Islet of Langerhans (tissue), 1 donor: Measurements from ENCODE around the gene ALOX5AP.

Experiments used
- FAIRE-seq: peaks from one replicate; lab custom pipeline; 2011; peaks lifted over from hg19 to GRCh38; lab: Jason Lieb, UNC

The ALOX5AP gene

GRCh38 chr13:30735025-30735871 is at the start of gene ALOX5AP:
TSS of gene ALOX5AP (plus strand) at chr13:30735543. CDS start at chr13:30735606, 63 bp downstream.
- no peak for FAIRE-seq

- no peak for FAIRE-seq
These were observed 49.4 kb upstream of the ALOX5AP start for GRCh38 chr13:30685987-30686386.

DNA sequence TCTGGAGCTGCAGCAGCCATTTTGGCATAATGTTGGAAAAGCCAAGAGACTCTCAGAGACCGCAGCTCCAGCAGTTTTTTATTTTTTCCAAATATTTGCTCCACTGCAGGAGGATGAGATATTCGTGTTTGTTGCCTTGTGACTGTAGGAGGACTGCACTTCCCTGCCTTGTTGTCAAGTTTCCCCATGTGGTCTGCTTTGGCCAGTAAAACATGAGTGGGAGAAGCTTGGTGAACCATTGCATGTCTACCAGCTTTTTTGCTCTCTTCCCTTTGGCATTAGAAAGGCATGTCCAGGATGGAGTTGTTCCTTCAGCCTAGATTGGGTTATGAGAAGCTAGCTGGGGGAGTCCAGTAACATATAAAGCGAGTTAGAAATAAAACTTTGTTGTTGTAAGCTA is 47.7 kb upstream of the ALOX5AP start:
- no peak for FAIRE-seq

DNA sequence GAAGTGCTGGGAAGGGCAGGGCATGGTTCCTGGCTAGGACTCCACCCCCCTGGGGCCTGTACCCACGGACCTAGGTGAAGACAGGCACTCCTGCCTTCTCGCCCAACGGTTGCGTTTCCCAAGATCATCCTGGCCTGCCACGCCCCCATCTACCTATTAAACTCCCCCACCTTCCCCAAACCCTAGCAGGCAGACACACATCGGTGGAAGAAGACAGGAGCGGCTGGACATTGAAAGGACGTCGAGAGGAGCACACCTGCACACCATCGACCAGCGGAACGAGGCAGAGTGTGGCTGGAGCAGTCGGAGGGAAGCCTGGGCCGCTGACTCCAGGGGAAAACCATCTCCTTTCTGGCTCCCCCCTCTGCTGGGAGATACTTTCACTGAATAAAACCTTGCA is 45.6 kb upstream of the ALOX5AP start:
- FAIRE-seq = no peak

DNA sequence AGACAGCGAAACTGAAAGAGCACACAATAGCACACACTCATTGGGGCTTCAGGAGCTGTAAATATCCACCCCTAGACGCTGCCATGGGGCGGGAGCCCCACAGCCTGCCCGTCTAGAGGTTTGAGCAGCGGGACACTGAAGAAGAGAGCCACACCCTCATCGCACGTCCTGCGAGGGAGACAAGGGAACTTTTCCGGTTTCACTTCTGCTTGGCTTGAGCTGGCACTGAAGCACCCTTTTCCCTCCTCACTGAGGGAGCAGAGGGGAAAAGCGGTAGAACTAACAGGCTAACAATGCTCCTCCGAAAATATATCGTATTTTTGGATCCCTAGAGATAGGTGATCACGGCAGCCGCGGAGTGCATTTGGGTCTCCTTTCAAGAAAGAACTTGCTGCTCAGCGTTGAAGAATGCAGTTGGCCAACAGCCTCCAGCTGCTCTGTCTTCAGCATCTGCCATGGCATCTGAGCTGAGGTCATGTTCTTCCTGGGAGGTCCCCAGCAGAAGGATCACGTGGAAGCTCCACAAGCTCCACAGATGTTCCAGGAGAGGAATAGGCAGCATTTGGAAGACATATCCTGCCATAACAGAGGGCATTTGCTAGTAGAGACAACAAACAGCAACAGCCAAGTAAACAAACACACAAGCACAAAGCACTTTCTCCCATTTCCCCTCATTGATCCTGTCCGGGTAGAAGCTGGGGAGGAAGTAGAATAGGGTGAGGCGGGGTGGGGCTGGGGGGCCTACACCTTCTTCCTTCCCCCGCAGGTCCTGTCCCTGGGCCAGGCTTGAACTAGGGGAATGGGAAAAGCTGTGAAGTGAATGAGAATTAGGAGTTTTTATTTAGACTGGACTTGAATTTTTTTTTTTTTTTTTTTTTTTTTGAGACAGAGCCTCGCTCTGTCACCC is 44.8 kb upstream of the ALOX5AP start:
- FAIRE-seq = no peak

GRCh38 chr13:30692113-30692512 is 43.2 kb upstream of the ALOX5AP start:
- no peak for FAIRE-seq

DNA sequence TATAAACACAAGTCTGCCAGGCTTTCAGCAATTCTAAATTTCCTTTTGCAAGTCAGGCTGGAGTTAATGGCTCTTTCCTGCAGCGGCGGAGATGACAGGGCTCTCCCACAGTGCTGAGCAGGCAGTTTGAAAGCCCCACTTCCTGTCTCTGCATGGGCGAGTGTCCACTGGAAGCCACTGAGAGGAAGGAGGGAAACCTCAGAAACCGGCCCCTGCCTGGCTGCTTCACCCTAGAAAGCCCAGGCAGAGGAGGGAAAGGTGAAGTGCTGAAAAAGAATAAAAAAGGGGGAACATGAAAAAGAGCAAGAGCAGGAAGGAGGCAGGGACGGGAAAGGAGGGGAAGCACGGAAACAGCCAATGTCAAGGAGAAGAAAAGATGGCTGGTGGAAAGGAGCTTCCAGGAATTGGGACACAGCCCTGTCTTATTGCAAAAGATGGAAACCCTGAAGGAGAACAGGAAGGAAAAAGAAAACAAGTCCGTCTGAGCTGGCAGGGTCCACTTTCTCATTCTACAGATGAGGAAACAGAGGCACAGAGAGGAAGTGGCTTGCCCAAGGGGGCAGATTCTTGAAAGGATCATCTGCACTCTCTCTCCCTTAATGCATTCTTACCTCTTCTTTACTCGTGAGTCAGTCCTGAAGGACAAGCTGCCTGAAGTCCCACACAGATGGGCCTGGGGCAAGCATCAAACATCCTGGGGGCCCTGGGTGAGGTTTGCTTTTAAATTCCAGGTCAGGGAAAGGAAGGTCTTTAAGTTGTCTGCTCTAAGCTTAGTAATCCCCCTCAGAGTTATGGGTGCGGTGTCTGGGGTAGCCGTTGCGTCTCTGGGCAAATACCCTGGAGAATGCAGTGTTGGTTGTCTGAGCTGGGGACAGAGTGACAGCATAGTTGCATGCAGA is 38.8 kb upstream of the ALOX5AP start:
- FAIRE-seq = no peak

GRCh38 chr13:30697177-30697953 is 38.0 kb upstream of the ALOX5AP start:
- no peak for FAIRE-seq

GRCh38 chr13:30697996-30698401 is 37.3 kb upstream of the ALOX5AP start:
- FAIRE-seq = no peak

GRCh38 chr13:30698488-30699005 is 36.8 kb upstream of the ALOX5AP start:
- no peak for FAIRE-seq

GRCh38 chr13:30700364-30700763 is 35.0 kb upstream of the ALOX5AP start:
- FAIRE-seq = no peak

DNA sequence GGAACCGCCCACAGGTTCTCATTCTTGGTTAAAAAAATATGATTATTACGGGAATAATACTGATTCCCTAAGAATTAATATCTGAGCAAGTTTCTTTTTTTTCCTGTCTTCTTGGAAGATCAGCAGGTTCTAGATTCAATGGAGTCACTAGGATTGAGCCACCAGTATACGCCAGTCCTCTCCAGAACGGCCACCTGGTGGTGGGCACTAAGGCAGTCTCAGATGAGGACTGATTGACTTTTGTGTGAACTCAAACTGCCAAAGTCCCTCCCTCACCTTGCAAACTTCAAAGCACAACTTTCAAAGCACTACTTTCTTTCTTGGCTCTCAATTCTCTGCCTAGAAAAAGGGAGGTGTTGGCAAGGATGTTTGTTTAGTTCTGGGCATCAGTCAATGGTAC is 33.3 kb upstream of the ALOX5AP start:
- FAIRE-seq = no peak

- FAIRE-seq = no peak
These were observed 30.7 kb upstream of the ALOX5AP start for GRCh38 chr13:30704596-30704995.

GRCh38 chr13:30705680-30706079 is 29.7 kb upstream of the ALOX5AP start:
- FAIRE-seq = no peak

DNA sequence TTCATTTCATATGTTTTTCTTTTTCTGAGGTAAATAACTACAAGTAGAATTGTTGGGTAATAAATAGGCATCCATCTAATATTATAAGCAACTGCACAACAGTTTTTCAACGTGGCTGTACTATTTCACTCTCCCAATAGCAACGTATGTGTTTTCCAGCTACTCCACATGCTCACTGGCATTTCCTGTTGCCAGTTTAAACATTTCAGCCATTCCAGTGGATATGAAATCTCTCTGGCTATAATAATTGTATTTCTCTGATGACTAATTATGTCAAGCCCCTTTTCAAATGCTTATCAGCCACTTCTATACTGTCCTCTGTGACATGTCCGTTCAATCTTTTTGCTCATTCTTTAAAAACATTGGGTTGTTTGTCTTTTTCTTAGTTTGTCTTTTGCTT is 26.8 kb upstream of the ALOX5AP start:
- no peak for FAIRE-seq

GRCh38 chr13:30710442-30710841 is 24.9 kb upstream of the ALOX5AP start:
- FAIRE-seq = no peak

DNA sequence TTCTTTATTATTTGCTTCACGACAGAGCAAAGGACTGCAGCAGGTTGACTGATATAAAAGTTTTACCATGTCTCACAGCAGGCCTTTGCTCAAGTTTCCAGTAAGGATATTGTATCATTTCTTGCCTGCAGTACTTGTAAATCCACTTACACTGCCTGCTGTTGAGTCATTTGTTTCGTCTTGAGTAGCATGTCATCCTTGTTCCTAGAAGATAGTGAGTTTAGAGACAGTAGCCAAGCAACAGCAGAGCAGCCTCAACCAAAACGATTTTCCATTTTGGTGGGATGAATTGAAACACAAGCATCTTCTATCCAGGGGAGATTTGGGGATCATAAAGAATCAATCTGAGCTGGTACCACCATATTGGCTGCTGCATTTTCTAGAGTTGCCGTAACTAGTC is 24.0 kb upstream of the ALOX5AP start:
- no peak for FAIRE-seq

DNA sequence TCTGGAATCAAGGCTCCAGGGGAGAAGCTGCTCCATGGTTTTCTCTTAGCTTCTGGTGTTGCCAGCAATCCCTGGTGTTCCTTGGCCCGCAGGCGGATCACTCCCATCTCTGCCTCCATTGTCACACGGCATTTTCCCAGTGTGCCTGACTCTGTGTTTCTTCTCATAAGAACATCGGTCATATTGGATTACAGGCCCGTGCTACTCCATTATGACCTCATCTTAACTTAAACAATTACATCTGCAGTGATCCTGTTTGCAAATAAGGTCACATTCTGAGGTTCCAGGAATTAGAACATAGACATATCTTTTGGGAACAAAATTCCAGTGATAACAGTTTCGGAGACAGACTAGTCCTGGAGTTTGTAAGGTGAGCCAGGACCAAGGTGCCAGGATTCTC is 23.5 kb upstream of the ALOX5AP start:
- no peak for FAIRE-seq

- no peak for FAIRE-seq
These were observed 22.5 kb upstream of the ALOX5AP start for GRCh38 chr13:30712536-30713532.
